Dendritic cell treated with granulocyte-macrophage colony-stimulating factor and Interleukin-4, amounts not matched to agents 40 ng/mL and 50 ng/mL, for 4 days (primary cell): ENCODE results near the gene ABCD3.
A peak's percentile ranks its signal among the peaks of the same experiment; 100 is the strongest.

Experiments
- H3K27ac Mint-ChIP-seq: one replicate; pipeline ENCODE4 v1.8.0; 2022; ENCODE audit warnings: mild to moderate bottlenecking, mixed read lengths
- H3K27me3 Mint-ChIP-seq: one replicate; pipeline ENCODE4 v1.8.0; 2022; ENCODE audit warnings: mild to moderate bottlenecking, mixed read lengths
- H3K36me3 Mint-ChIP-seq: one replicate; pipeline ENCODE4 v1.8.0; 2022; ENCODE audit warnings: low read depth, mixed read lengths
- H3K4me1 Mint-ChIP-seq: one replicate; pipeline ENCODE4 v1.8.0; 2022; ENCODE audit warnings: low read depth, mixed read lengths
- H3K4me3 Mint-ChIP-seq: one replicate; pipeline ENCODE4 v1.8.0; 2022; ENCODE audit warnings: mild to moderate bottlenecking, moderate library complexity, mixed read lengths
- H3K9me3 Mint-ChIP-seq: one replicate; pipeline ENCODE4 v1.8.0; 2022; ENCODE audit warnings: mixed read lengths
- intact Hi-C: fragments of 100-400 bp; cut with micrococcal nuclease; formaldehyde crosslinking; loops from one replicate; pipeline ENCODE4 v1.15.0; 2022

Gene ABCD3

DNA sequence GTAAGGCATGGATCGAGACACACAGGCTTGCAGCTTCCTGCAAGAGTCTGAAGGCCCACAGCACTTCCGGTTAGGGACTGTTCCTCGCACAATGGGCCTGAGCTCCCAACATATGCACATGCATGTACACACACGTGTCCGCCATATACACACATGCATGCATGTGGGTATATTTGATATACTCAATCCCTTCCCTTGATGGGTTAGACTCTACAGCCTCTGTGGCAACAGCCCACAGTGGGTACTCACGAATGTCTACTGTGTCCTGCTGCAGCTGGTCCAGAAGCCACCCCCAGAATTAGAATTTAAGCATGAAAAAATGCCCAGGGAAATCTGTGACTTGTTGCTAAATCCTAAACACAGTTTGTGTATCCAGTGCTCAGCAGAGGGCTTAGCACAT lies 113.5 kb downstream of the ABCD3 start:
- intact Hi-C loops, result loop anchor here (10.0 kb wide), 2 partner anchors 83 to 213 kb away; no protein-coding TSS in a partner anchor
- Mint-ChIP-seq H3K4me1 (peaks cover 6% of the 10 kb centered on the region), H3K27ac (no peak overlapping the region), H3K36me3 (peaks cover 47% of the 10 kb centered on the region), H3K27me3 (no peaks in the 10 kb centered on the region), H3K9me3 (no peaks in the 10 kb centered on the region), H3K4me3 (no peak overlapping the region)

DNA sequence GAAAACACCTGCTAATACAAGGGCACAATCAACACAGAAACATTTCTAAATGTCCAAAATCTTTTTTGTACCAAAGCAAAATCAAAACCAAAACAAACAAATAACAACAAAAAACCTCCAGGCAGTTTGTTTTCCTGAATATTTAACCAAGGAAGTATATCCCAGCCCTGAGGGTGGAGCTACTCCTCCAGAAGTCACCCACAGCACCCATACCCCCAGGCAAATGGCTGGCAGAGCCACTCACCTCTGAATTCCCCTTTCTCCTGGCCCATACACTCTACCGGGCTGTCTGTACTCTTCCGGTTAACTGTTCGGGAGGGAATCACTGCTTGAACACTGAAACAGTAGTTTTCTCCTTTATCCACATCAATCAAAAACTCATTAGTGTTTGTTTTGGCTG lies 113.9 kb downstream of the ABCD3 start:
- H3K4me1 Mint-ChIP-seq, result peaks cover 6% of the 10 kb centered on the region
- no peak overlapping the region for H3K4me3 Mint-ChIP-seq
- no peak overlapping the region for H3K27ac Mint-ChIP-seq
- no peaks in the 10 kb centered on the region for H3K27me3 Mint-ChIP-seq
- no peaks in the 10 kb centered on the region for H3K9me3 Mint-ChIP-seq
- H3K36me3 Mint-ChIP-seq, result peaks cover 47% of the 10 kb centered on the region
- intact Hi-C loops, result loop anchor here (10.0 kb wide), 2 partner anchors 83 to 213 kb away; no protein-coding TSS in a partner anchor

DNA sequence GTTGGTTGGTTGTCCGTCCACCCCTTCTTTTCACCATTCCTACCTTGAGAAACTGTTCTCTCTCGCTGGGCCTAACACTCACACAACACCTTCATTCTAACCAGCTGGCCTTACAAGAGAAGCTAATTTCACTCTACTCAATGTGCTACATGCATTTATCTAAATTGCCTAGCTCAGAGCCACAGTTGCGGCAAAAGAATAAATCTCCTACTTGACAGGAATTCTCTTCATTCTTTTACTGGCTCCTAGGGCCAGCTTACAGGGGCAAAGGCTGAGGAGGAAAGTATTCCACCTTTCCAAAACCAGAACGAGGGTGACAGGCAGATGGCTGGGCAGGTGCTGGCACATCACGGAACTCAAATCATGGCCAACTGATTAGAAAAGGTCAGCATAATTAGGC lies 116.9 kb downstream of the ABCD3 start:
- no peak overlapping the region for H3K27ac Mint-ChIP-seq
- intact Hi-C loops, result loop anchor here (10.0 kb wide), 2 partner anchors 80 to 210 kb away; no protein-coding TSS in a partner anchor
- peaks cover 41% of the 10 kb centered on the region for H3K36me3 Mint-ChIP-seq
- no peaks in the 10 kb centered on the region for H3K9me3 Mint-ChIP-seq
- H3K4me3 Mint-ChIP-seq, result no peak overlapping the region
- H3K27me3 Mint-ChIP-seq, result no peaks in the 10 kb centered on the region
- peaks cover 21% of the 10 kb centered on the region for H3K4me1 Mint-ChIP-seq

DNA sequence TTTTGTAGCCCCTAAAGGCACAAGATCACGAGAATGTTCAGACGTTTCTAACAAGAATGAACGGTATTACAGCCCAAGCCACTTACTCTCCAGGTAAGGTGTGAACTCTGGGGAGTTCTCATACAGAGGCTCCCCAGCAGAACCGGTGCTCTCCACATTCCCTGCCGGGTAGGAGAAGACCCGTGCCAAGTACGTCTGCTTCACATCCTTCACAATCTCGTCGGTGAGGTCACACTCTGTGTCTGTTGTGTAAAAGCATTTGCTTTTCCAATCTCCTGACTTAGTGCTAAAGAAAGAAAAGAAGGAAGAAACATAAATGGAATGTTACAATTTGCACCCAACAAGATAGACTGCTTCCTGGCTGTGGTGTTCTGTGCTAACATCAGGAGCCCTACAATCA lies 117.7 kb downstream of the ABCD3 start:
- Mint-ChIP-seq H3K9me3 (no peaks in the 10 kb centered on the region), H3K4me1 (peaks cover 28% of the 10 kb centered on the region), H3K27me3 (no peaks in the 10 kb centered on the region), H3K27ac (no peak overlapping the region), H3K36me3 (peaks cover 35% of the 10 kb centered on the region), H3K4me3 (no peak overlapping the region)
- intact Hi-C loops, result loop anchor here (10.0 kb wide), 2 partner anchors 79 to 209 kb away; no protein-coding TSS in a partner anchor

DNA sequence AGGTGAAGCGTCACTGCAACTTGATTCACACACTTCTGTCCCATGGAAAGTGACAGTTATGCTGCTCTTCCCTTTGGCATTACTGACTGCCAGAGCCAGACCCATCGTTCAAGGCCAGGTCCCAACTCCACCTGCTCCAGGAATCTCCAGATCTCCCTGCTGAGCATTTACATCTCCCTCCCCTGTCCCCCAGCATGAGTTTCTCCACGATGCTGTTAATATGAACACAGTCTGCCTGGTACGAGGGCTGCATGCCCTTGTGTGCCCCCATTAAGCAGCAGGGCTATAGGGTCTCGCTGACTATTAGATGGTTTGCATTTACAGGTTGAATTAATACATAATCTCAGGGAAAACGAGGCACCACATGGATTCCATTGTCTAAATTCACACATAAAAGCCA lies 119.1 kb downstream of the ABCD3 start:
- Mint-ChIP-seq H3K4me1 (peaks cover 37% of the 10 kb centered on the region), H3K27ac (no peak overlapping the region), H3K9me3 (no peaks in the 10 kb centered on the region), H3K4me3 (no peak overlapping the region), H3K27me3 (no peaks in the 10 kb centered on the region), H3K36me3 (peaks cover 38% of the 10 kb centered on the region)
- intact Hi-C loops, result loop anchor here (10.0 kb wide), 2 partner anchors 78 to 208 kb away; no protein-coding TSS in a partner anchor

DNA sequence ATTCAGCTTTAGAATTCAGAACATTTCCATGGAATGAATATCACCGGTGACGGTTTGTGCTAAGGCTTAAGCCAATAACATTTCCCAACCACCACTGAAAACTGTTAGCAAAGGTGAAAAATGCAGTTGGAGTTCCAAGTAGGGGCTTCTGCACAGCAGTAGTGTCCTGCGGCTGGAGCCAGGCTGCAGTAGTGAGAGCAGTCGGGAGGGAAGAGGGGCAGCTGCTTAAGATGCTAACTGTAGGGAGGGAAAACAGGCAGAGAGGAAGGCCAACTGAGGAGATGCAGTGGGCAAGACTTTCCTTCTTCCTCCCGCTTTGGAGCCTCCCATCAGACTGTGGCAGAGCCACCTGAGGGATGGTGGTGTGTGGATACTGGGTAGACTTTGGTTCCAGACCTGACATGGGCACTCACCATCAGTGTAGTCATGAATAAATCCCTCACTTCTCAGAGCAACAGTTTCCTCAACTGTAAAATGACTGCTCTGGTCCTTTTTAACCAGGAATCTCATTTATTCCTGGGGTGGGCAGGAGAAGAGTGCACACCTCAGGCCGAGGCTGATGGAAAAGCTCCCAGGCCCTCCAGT lies 120.1 kb downstream of the ABCD3 start:
- intact Hi-C loops, result loop anchor here (10.0 kb wide), 2 partner anchors 76 to 206 kb away; no protein-coding TSS in a partner anchor
- Mint-ChIP-seq H3K27me3 (no peaks in the 10 kb centered on the region), H3K9me3 (no peaks in the 10 kb centered on the region), H3K4me3 (no peak overlapping the region), H3K36me3 (peaks cover 29% of the 10 kb centered on the region), H3K4me1 (peaks cover 47% of the 10 kb centered on the region), H3K27ac (no peak overlapping the region)

DNA sequence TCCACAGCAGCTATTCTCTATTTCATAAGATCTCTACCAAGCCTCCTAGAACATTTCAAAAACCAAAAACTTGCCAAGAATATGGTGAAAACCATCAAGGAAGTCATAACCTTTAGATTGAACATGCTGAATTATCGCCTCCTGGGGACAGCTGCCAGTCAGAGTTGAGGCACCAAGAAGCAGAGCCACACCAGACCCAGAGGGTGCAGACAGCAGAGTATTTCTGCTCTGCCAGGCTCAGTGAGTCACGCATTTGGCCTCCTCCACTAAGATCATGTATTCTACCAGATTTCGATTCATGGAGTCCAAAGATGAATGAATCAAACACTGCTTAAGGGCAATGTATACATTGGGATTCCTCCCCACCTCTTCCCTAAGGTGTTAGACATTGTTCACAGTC lies 121.3 kb downstream of the ABCD3 start:
- H3K27me3 Mint-ChIP-seq, result no peaks in the 10 kb centered on the region
- intact Hi-C loops, result loop anchor here (10.0 kb wide), 2 partner anchors 75 to 205 kb away; no protein-coding TSS in a partner anchor
- no peak overlapping the region for H3K27ac Mint-ChIP-seq
- H3K4me3 Mint-ChIP-seq, result no peak overlapping the region
- peaks cover 53% of the 10 kb centered on the region for H3K4me1 Mint-ChIP-seq
- H3K9me3 Mint-ChIP-seq, result no peaks in the 10 kb centered on the region
- peaks cover 22% of the 10 kb centered on the region for H3K36me3 Mint-ChIP-seq

DNA sequence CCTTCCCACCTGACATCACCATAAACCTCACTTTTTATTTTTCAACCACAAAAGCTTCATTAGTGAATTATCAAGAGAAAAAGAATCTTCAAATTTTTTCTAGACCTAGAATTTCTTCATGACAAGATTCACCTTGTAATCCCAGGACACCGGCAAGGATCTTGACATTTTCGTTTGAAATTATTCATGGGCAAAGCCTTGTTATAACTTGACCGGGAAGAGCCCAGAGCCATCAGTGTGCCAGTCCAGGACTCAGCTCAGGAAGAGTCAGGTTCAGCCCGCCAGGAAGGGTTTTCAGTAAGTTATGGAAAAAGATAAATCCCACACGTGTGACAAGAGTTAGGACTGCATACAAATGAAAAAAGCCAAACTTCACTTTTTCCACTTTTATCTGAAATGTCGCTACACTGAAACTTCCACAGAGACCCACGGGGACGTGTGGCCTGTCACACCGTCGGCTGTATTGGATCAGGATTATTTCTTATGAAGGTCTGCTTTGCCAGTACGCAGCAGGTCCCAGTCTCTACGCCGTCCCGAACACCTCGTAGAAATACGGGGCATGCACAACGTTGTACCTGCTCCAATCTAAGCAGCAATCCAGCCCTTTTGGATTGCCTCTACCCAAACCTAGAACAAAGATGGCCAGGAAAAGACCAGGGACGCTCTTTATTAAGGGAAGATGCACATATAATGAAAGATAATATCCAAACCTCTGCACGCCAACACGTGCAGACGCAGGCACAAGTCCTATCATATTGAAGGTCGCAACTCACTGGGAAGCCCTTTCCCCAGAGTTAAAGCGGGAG lies 122.5 kb downstream of the ABCD3 start:
- peak overlapping the region; percentile 88 for H3K4me3 Mint-ChIP-seq
- H3K4me1 Mint-ChIP-seq, result peaks cover 61% of the 10 kb centered on the region
- H3K9me3 Mint-ChIP-seq, result no peaks in the 10 kb centered on the region
- no peaks in the 10 kb centered on the region for H3K27me3 Mint-ChIP-seq
- peaks cover 12% of the 10 kb centered on the region for H3K36me3 Mint-ChIP-seq
- peak overlapping the region; percentile 92 for H3K27ac Mint-ChIP-seq
- intact Hi-C loops, result no loop called here

DNA sequence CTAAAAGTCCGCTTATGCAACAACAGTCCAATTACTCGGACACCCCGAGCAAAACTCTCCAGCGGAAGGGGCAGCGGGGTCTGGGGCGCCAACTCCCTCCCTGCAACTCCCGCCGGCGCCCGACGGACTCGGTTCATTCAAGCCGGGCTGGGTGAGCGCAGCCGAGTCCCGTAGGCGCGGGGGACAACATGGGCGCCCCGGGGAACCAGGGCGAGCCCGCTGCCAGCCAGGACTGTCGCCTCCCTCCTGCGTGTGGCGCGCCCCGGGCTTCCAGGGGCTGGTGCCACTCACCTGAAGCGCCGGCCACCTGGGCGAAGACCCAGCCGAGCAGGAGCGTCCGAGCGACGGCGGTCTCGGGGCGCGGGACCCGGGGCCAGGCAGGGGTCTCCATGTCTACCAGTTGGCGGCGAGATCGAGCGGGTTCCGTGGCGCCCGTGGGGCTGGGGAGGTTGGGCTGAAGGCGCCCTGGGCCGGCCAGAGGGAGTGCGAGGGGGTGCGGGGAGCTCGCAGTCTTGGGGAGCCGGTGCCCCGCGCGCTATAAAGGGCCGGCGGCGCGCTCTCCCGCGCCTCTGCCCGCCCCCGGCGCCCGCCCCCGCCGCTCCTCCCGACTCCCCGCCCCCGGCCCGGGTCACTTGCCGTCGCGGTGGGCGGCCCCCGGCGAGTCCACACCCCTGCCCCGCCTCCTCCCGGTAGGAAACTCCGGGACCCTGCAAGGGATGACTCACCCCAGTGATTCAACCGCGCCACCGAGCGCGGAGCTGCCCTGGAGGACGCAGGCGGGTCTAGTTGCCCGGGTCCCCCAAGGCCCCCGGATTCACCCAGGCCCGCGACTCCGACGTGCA lies 123.3 kb downstream of the ABCD3 start, which contains the start of gene F3:
Gene F3 (minus strand): TSS at position 514 of the 842 bp plus-strand sequence. CDS start 123 bp downstream, at position 391.
- peaks cover 3% of the 10 kb centered on the region for H3K27me3 Mint-ChIP-seq
- intact Hi-C loops, result no loop called here
- peaks cover 6% of the 10 kb centered on the region for H3K36me3 Mint-ChIP-seq
- peaks cover 61% of the 10 kb centered on the region for H3K4me1 Mint-ChIP-seq
- peak within 1 kb of the TSS; percentile 88 for H3K4me3 Mint-ChIP-seq
- peak within 1 kb of the TSS; percentile 92 for H3K27ac Mint-ChIP-seq
- H3K9me3 Mint-ChIP-seq, result no peaks in the 10 kb centered on the region

DNA sequence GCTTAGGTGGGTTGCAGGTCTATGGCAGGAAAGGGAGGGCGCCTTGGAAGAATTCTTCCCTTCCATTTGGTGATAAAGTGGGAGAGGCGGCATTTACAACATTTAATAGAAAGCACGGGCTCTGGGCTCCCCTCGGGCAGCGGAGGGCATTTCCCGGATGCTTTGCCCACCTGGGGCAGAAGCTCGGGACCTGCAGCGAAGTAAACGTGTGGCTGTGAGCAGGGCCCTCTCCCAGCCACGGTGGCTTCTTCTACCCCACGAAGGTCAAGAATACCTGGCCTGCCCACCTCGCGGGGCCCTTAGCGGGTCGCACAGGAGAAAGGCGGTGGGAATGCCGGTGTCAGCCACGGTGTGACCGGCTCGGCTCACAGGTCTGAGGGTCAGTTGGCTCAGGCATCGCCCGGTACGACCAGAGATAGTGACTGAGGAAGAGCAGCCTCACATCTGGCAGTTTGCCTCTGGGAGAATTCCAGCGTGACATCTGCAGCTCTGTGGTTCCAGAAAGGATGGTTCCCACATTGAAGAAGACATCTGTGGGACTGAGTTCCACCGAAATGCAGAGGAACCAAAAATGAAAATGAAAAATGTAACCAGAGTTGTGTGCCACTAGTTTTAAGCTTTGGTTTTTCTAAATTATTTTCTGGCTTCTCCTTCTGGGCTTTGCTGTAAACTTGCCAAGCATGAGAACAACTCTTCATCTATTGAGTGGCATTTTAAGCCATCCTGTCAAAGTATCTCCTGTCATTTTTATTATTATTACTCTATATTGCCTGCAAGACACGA lies 124.1 kb downstream of the ABCD3 start:
- peak overlapping the region; percentile 92 for H3K27ac Mint-ChIP-seq
- H3K9me3 Mint-ChIP-seq, result no peaks in the 10 kb centered on the region
- peak overlapping the region; percentile 88 for H3K4me3 Mint-ChIP-seq
- intact Hi-C loops, result no loop called here
- peaks cover 6% of the 10 kb centered on the region for H3K36me3 Mint-ChIP-seq
- peaks cover 61% of the 10 kb centered on the region for H3K4me1 Mint-ChIP-seq
- H3K27me3 Mint-ChIP-seq, result peaks cover 3% of the 10 kb centered on the region

DNA sequence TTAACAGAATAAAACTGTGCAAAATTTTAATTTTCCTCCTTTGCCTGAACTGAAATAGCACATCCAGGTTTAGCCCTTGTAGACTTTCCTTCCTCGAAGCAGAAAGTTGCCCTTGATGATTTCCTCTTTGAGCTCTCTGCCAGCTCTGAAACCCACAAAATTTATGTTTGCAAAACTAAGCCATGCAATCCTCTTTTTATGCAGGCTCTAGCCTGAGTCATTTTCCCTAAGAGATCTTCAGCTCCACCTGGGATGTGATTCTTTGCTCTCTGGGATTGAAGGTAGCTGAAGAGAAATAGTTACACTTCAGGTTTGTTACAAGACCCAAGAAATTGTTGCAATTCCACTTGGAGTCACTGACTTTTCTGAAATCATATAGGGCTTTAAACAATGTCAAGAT lies 124.8 kb downstream of the ABCD3 start:
- Mint-ChIP-seq H3K36me3 (peaks cover 6% of the 10 kb centered on the region), H3K27ac (peak overlapping the region; percentile 92), H3K27me3 (peaks cover 3% of the 10 kb centered on the region), H3K4me3 (peak overlapping the region; percentile 88), H3K4me1 (peaks cover 61% of the 10 kb centered on the region), H3K9me3 (no peaks in the 10 kb centered on the region)
- intact Hi-C loops, result no loop called here

DNA sequence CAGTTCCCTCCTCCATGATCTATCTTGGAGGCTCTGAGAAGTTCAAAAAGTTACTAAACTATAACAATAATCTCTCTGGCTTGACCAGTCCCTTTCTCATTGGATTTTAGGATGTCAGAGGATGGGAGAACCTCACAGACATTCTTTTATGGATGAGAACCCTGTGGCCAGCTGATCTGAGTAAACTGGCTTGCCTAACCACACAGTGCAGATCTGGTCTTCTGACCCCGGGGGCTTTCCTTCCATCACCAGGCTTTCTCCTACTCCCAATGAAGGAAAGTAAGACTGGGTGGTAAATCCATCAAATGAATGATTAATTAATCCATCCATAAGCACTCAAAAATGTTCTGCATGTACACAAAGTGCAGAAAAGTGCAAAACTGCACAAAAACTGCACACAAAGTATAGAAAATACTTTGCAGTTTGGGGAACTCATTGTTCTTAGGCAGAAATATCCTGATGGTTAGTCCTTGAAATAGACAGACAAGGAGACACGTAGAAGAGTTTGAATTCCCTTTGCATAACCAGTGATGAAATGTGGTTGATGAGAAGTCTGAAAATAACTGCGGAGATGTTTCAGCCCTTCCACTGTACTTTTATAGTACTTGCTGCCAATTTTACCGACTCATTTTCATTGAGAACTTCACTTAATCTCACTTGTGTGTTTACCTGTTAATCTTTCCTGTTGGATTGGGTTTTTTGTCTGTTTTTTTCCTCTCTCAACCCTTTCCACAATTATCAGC lies 125.9 kb downstream of the ABCD3 start:
- Mint-ChIP-seq H3K36me3 (peaks cover 6% of the 10 kb centered on the region), H3K27ac (peak overlapping the region; percentile 50), H3K4me1 (peaks cover 52% of the 10 kb centered on the region), H3K27me3 (peaks cover 3% of the 10 kb centered on the region), H3K4me3 (no peak overlapping the region), H3K9me3 (no peaks in the 10 kb centered on the region)
- intact Hi-C loops, result no loop called here
